Body of pancreas (tissue), 4 donors: ENCODE results near the gene KRTAP4-12.
"Not testable (repeated sequence)": the region's sequence is repeated elsewhere in the genome, so short reads cannot be mapped to it uniquely, and the experiment has no call there.

Experiments used
- POLR2A ChIP-seq, 3 donors: fragments of 450-650 bp; IDR thresholded peaks; one replicate each; pipeline ENCODE4 v1.6.1; 2016; ENCODE audit warnings: antibody characterized with exemption in 3 of 3, mild to moderate bottlenecking in 2 of 3
- TF ChIP-seq, protein P1 (sequence below), 7 experiments: fragments of 450-650 bp in 4 of 7; fragments of 200-600 bp in 3 of 7; sonication (generic) in 3 of 7; IDR thresholded peaks; one replicate each; pipeline ENCODE4 v1.5.1; 2016 to 2019; ENCODE audit warnings: antibody characterized with exemption in 7 of 7

DNA sequence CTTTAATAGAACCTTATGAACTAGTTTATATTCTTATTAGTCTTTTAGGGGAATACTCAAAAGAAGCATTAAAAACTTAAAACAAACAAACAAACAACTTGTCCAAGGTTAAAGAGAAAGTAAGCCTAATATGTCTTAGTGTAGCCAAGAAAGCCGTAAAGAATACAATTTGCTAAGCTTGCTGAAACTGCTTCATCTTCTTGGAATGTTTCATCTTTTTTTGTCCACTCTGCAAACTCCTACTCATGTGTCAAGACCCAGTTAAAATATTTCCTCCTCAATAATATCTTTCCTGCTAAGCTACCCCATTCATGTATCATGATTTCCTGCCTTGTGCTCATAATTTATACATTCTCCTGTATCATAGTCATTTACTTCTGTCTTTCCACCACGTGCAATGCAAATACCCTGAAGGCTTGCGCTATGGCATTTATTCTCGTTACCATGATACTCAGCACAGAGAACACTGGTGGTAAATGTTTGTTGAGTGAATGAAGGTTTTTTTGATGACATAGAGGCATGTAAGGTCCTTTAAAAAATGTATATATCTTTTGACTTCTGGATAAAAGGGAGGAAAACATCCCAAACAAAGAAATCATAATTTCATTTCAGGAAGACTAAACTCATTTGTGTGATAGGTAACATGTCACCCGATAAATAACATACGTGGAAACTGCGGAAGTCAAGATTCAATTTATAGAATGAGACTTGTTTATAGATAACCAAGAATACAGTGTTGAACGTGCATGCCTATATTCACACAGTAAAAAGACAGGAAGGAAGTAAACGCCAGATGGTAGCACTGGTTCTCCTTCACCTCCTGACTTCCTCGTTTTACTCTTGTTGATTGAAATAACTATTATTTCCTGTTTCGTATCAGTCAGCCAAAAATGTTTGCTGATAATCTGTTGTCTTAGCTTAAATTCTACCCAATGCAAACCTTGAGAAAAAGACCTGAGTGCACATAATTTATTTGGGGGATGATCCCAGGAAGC, 4.0 kb downstream of the KRTAP4-12 start:
- TF ChIP-seq, protein P1, sequence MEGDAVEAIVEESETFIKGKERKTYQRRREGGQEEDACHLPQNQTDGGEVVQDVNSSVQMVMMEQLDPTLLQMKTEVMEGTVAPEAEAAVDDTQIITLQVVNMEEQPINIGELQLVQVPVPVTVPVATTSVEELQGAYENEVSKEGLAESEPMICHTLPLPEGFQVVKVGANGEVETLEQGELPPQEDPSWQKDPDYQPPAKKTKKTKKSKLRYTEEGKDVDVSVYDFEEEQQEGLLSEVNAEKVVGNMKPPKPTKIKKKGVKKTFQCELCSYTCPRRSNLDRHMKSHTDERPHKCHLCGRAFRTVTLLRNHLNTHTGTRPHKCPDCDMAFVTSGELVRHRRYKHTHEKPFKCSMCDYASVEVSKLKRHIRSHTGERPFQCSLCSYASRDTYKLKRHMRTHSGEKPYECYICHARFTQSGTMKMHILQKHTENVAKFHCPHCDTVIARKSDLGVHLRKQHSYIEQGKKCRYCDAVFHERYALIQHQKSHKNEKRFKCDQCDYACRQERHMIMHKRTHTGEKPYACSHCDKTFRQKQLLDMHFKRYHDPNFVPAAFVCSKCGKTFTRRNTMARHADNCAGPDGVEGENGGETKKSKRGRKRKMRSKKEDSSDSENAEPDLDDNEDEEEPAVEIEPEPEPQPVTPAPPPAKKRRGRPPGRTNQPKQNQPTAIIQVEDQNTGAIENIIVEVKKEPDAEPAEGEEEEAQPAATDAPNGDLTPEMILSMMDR (IDR thresholded peaks at IDR 0.05) = not testable (repeated sequence)
- TF ChIP-seq POLR2A (IDR thresholded peaks at IDR 0.05) = not testable (repeated sequence)
